ENCODE measurements around the gene RPP25L.

RPP25L gene

DNA sequence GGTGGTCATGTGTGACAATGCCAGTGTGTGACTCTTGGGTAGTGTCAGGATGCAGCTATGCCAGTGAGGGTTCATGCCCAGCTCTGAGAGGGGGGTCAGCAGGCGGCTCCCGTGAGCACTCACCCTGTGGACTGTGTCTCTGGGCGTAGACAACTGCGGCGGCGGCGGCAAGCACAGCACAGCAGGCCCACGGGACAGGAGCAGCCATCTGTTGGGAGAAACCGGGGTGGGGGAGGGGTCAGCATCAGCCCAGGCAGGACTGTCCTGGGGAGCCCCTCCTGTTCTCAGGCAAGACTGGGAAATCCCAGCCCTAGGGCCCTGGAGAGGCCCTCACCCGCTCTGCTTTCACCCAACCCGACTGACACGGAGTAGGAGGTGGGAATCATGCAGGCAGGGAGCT is 43.1 kb downstream of the RPP25L start:
- DNase-seq (ENCODE audit: low spot score) = no peak

DNA sequence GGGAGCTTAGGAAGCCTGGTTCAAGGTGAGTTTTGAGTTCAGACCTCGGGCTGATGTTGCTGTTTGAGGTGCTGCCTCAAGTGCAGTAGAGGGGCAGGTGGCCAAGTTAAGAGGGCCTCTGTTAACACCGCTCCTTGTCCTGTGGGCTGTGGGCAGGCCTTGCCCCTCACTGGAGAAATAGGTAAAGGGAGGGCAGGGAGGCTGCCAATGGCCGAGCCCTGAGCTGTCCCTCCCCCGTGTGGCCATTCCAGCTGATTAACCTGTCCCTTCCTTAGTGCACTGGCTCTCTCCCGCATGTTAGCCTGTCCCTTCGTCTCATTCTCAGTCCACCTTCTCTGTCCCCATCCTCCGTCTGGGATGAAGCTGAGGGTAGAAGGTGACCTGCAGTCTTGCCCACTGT is 43.8 kb downstream of the RPP25L start:
- DNase-seq (ENCODE audit: low spot score) = no peak

DNA sequence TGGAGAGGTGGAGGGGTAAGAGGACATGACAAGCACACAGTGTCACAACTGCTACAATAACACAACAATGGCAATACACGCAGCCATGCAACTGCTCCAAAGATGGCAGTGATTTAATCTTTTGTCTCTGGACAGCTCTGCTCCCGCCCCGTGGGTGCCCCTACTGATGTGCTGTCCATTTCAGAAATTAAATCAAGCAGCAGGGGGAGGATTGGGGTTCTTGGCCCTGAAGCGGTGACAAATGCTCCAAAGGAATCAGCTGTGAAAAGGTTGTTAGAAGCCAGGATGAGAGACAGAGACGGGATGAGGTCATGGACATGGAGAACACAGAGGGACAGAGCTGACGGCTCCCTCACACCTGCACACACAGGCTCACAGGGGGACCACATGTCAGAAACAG is 44.9 kb downstream of the RPP25L start:
- no peak for DNase-seq (ENCODE audit: low spot score)

DNA sequence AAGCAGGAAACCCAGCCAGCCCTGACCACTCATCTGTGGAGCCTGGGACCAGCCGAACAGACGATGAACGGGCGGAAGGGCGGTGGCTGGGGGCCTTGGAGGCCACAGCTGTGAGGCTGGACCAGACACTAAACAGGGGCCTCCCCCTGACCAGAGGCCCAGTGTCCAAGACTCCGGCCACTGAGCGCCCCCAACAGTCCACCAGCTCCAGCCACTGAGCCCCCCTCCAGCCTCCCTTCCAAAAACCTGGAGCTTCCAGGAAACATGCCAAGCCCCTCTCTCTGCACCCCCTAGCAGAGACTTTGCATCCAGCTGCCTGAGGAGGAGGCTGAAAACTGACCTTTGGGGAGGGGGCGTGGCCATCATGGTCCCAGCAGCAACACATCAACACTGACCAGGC is 45.6 kb downstream of the RPP25L start:
- no peak for DNase-seq (ENCODE audit: low spot score)

DNA sequence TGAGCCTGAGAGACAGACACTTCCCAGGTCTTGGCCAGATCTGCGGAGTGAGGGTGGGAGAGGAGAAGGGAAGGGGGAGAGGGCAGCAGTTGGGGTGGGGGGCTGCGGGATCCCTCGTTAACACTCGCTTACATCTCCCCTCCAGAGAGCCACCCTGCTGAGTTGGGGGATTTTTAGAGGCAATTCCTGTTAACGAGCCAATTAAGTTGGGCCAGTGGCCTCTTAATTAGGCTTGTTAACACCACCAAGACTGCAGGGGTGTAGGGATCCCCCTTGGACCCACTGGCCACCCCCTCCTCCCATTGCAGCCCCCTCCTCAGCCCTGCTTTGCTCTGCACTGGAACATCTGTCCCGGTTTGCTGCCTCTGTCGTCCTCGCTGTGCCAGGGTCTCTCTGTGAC is 46.0 kb downstream of the RPP25L start:
- DNase-seq (ENCODE audit: low spot score) = no peak

DNA sequence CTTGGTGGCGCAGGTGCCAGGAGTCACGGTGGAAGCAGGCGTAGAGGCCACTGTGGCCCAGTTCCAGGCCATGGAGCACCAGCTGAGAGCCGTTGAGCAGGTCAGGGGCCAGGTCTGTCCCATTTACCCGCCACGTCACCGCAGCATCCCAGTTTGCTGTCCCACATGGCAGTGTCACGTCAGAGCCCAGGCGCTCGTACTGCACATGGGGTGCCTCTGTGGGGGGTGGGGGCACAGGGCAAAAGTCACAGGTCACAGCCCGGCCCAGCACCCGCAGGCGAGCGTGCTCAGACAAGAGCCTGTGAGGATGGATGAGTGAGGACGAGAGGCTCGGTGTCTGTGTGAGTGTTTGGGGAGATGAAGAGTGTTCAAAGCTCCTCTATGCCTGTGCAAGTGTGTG is 47.3 kb downstream of the RPP25L start:
- no peak for DNase-seq (ENCODE audit: low spot score)

DNA sequence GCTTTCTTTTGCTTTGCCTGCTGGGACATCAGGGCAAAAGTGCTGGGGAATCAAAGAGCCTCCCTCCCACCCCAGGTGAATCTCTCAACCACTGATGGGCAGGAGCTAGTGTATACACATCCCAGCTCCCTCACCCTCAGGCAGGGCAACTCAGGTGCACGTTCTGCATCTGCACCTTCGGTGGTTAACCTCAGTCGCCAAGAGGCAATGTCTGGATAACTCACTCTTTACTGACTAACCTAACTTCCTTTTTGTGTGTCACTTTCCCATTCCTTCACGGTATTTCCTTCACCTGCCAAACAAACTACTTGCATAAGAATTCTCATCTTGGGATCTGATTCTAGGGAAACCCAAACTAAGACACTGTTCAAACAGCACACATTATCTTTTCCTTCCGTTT is 48.6 kb downstream of the RPP25L start:
- DNase-seq (ENCODE audit: low spot score) = no peak

DNA sequence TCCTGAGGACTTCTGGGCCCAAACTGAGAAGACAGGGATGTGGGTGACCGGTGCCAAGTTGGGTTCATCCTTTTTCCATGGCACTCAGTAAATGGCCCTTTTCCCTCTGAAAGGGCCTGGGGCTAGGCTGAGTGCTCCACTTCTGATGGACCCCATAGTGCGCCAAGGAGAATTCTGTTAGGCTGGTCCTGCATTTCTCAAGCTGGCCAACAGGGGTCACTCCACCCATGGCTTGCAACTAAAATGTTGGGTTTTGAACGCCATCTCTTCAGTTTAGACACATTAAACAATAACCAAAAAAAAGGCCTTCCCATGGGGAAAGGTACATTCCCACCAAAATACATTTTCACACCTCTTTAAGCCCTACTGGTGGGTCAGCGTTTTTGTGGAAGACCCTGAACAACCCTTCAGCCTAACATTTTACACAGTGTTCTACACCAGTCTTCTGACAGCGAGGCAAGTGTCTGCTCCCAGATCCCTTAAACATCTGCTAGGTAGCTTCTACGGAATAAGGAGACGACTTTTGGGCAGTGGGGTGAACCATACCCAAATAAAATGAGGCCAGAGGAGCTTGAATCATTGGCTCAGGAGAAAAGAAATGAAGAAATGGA is 49.7 kb downstream of the RPP25L start:
- no peak for DNase-seq (ENCODE audit: low spot score)

DNA sequence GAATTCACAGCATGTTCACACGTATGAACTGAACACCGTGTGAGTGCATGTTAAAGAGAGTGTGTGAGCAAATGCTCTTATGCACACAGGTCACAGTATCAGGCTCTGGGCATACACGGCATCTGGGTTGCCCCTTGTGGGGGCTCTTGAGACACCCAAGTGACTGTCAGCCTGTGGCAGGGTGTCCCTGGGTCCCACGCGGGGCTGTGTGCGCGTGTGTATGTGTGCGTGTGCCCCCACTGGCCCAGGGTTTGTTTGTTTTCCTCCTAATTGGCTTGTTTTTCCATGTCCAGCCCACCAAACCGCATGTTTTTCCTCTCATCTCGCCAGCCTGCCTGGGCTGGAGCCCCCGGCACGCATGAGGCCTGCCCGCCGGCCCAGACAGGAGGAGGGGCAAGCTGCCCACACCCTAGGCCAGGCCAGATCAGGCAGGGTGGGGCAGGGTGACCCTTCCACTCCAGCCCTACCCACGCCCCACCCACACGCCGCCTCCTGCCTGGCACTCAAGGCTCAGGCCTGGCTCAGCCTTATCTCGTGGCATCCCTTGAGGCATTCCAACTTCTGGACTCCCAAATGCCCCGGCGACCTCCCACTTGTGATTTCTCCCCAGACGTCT is 51.2 kb downstream of the RPP25L start:
- no peak for DNase-seq (ENCODE audit: low spot score)
